Ishikawa (cell line): ENCODE data around the gene LCNL1.

Experiments used
- EGR1 ChIP-seq: IDR thresholded peaks from 2 replicates; pipeline ENCODE4 v1.6.1; 2012
- EP300 ChIP-seq: IDR thresholded peaks from 2 replicates; pipeline ENCODE4 v1.6.1; 2012; ENCODE audit warnings: borderline replicate concordance
- FOXM1 ChIP-seq: IDR thresholded peaks from 2 replicates; pipeline ENCODE4 v1.6.1; 2012; ENCODE audit warnings: low read depth, borderline replicate concordance
- NFIC ChIP-seq: IDR thresholded peaks from 2 replicates; pipeline ENCODE4 v1.6.1; 2012
- RAD21 ChIP-seq: IDR thresholded peaks from 2 replicates; pipeline ENCODE4 v1.6.1; 2012; ENCODE audit warnings: low read depth
- TAF1 ChIP-seq: IDR thresholded peaks from 2 replicates; pipeline ENCODE4 v1.6.1; 2012; ENCODE audit warnings: low read depth, mild to moderate bottlenecking
- TCF12 ChIP-seq: IDR thresholded peaks from 2 replicates; pipeline ENCODE4 v1.6.1; 2012; ENCODE audit warnings: low read depth
- TEAD4 ChIP-seq: IDR thresholded peaks from 2 replicates; pipeline ENCODE4 v1.6.1; 2012
- YY1 ChIP-seq: IDR thresholded peaks from 2 replicates; pipeline ENCODE4 v1.6.1; 2012; ENCODE audit warnings: low read depth
- TF ChIP-seq, protein P1 (sequence below): IDR thresholded peaks from 2 replicates; pipeline ENCODE4 v1.6.1; 2012; ENCODE audit warnings: low read depth, mild to moderate bottlenecking
- TF ChIP-seq, protein P2 (sequence below): IDR thresholded peaks from 2 replicates; pipeline ENCODE4 v1.6.1; 2012

GRCh38 chr9:137008312-137008711 lies 25.5 kb downstream of the LCNL1 start:
- TF ChIP-seq TCF12 (no peak), EP300 (no peak), YY1 (no peak), EGR1 (no peak), TAF1 (no peak), RAD21 (no peak), TEAD4 (no peak), NFIC (no peak), FOXM1 (no peak)
- TF ChIP-seq, protein P1, sequence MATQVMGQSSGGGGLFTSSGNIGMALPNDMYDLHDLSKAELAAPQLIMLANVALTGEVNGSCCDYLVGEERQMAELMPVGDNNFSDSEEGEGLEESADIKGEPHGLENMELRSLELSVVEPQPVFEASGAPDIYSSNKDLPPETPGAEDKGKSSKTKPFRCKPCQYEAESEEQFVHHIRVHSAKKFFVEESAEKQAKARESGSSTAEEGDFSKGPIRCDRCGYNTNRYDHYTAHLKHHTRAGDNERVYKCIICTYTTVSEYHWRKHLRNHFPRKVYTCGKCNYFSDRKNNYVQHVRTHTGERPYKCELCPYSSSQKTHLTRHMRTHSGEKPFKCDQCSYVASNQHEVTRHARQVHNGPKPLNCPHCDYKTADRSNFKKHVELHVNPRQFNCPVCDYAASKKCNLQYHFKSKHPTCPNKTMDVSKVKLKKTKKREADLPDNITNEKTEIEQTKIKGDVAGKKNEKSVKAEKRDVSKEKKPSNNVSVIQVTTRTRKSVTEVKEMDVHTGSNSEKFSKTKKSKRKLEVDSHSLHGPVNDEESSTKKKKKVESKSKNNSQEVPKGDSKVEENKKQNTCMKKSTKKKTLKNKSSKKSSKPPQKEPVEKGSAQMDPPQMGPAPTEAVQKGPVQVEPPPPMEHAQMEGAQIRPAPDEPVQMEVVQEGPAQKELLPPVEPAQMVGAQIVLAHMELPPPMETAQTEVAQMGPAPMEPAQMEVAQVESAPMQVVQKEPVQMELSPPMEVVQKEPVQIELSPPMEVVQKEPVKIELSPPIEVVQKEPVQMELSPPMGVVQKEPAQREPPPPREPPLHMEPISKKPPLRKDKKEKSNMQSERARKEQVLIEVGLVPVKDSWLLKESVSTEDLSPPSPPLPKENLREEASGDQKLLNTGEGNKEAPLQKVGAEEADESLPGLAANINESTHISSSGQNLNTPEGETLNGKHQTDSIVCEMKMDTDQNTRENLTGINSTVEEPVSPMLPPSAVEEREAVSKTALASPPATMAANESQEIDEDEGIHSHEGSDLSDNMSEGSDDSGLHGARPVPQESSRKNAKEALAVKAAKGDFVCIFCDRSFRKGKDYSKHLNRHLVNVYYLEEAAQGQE, result no peak
- TF ChIP-seq, protein P2, sequence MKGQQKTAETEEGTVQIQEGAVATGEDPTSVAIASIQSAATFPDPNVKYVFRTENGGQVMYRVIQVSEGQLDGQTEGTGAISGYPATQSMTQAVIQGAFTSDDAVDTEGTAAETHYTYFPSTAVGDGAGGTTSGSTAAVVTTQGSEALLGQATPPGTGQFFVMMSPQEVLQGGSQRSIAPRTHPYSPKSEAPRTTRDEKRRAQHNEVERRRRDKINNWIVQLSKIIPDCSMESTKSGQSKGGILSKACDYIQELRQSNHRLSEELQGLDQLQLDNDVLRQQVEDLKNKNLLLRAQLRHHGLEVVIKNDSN, result no peak
